ENCODE data around the gene POU6F2.

DNA sequence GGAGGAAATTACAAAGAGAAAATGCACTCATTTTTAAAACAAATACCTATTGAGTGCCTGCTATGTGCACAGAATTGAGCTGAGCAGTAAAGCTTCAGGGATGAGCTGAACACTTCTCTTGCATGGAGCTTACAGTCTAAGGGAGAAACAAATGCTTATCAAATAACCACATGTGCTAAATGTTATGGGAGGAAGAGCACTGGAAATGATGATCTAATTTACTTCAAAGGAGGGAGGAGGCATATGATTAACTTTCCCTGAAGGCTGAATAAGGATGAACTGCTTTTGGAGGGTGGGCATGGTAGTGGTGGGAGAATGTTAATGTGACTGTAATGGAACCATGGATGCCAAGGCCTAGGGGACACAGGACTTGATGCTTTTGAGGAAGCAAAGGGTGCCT, 168.2 kb downstream of the POU6F2 start:
- no peak for TF ChIP-seq POLR2A (IDR thresholded peaks at IDR 0.05)
- TF ChIP-seq, protein P1, sequence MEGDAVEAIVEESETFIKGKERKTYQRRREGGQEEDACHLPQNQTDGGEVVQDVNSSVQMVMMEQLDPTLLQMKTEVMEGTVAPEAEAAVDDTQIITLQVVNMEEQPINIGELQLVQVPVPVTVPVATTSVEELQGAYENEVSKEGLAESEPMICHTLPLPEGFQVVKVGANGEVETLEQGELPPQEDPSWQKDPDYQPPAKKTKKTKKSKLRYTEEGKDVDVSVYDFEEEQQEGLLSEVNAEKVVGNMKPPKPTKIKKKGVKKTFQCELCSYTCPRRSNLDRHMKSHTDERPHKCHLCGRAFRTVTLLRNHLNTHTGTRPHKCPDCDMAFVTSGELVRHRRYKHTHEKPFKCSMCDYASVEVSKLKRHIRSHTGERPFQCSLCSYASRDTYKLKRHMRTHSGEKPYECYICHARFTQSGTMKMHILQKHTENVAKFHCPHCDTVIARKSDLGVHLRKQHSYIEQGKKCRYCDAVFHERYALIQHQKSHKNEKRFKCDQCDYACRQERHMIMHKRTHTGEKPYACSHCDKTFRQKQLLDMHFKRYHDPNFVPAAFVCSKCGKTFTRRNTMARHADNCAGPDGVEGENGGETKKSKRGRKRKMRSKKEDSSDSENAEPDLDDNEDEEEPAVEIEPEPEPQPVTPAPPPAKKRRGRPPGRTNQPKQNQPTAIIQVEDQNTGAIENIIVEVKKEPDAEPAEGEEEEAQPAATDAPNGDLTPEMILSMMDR (IDR thresholded peaks at IDR 0.05): no peak

Measured in body of pancreas (tissue), 4 donors.